Measurements from ENCODE around the gene ALG2. TPM values are rescaled to one million over a fixed set of nuclear protein-coding genes. Genes with fewer than 3 reads are reported as not detected.
A peak's percentile ranks its signal among the peaks of the same experiment; 100 is the strongest.

ALG2 gene
- total and polyA plus RNA-seq, 2 of the 4 experiments (the other 2 are of a cell fraction), result 36.4 to 38.4 TPM

DNA sequence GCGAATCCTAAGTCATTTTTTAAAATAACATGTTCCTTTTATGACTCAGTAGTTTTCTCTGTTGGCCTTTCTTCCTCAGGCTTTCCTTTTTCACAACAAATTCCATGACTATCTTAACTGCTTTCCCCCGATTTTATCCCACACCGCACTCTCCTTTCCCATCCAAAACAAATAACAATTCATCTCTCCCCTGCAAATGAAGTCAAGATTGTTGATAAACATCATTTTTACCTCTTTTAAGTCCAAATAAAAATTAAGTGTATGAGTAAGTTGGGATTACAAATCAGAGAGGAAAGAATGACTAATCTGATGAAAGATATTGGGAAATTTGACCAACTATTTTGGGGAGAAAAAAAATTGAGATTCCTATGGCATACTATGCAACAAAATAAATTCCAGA lies 47.7 kb upstream of the ALG2 start:
- intact Hi-C loops (cut with micrococcal nuclease), result loop anchor here (5.0 to 10.0 kb wide), 5 partner anchors 85 to 1325 kb away; partner anchors contain the start of gene STX17
- H3K4ac ChIP-seq (ENCODE audit: low read depth, low read length), result no peak overlapping the region
- no peak overlapping the region for H4K5ac ChIP-seq (ENCODE audit: low read depth, low read length)
- no TSS peak for BruUV-seq (replicated peaks)
- H3K27ac ChIP-seq (ENCODE audit: insufficient read depth, low read length), result no peak overlapping the region
- H3K36me3 ChIP-seq (ENCODE audit: control insufficient read depth, insufficient read depth, low read length), result no peaks in the 10 kb centered on the region
- no peak overlapping the region for H3K56ac ChIP-seq (ENCODE audit: extremely low read depth, insufficient read depth, low read length)
- H2BK20ac ChIP-seq (ENCODE audit: low read depth, low read length), result no peak overlapping the region
- peaks cover 2% of the 10 kb centered on the region; the same call in 1 of the 2 replicates for H3K9me1 ChIP-seq (ENCODE audit: insufficient read depth, low read length)
- no peak overlapping the region for H3K9ac ChIP-seq (ENCODE audit: low read depth, low read length)
- no peaks in the 10 kb centered on the region for H3K27me3 ChIP-seq (ENCODE audit: control insufficient read depth, insufficient read depth, low read length)
- no peak overlapping the region for H2BK120ac ChIP-seq (ENCODE audit: low read depth, low read length)
- H2BK5ac ChIP-seq (ENCODE audit: low read depth, low read length, poor library complexity, severe bottlenecking), result no peak overlapping the region
- in situ Hi-C loops (cut with MboI; ENCODE audit: low sequenced_read_pairs), result loop anchor here (25.0 kb wide), 3 partner anchors 543 to 943 kb away; partner anchors contain the start of gene NR4A3
- TF ChIP-seq BHLHE40 (IDR thresholded peaks at IDR 0.05; ENCODE audit: low read depth, low read length), result no peak
- no peak for TF ChIP-seq MAFK (IDR thresholded peaks at IDR 0.05; ENCODE audit: low read depth, low read length)
- TF ChIP-seq MAZ (IDR thresholded peaks at IDR 0.05; ENCODE audit: borderline replicate concordance, low read depth, low read length), result no peak
- TF ChIP-seq RCOR1 (IDR thresholded peaks at IDR 0.05; ENCODE audit: insufficient replicate concordance, low read length), result no peak
- no peak for TF ChIP-seq MXI1 (IDR thresholded peaks at IDR 0.05; ENCODE audit: borderline replicate concordance, low read depth, low read length)
- TF ChIP-seq FOS (IDR thresholded peaks at IDR 0.05; ENCODE audit: low read depth, low read length), result peak; percentile 51; the same call in 1 of the 2 replicates
- TF ChIP-seq RFX5 (IDR thresholded peaks at IDR 0.05; ENCODE audit: low read depth, low read length), result no peak
- no peak for TF ChIP-seq NFE2L2 (IDR thresholded peaks at IDR 0.05; ENCODE audit: low read depth, low read length)
- no peak for TF ChIP-seq USF2 (IDR thresholded peaks at IDR 0.05; ENCODE audit: low read depth, low read length)
- TF ChIP-seq, protein P1, sequence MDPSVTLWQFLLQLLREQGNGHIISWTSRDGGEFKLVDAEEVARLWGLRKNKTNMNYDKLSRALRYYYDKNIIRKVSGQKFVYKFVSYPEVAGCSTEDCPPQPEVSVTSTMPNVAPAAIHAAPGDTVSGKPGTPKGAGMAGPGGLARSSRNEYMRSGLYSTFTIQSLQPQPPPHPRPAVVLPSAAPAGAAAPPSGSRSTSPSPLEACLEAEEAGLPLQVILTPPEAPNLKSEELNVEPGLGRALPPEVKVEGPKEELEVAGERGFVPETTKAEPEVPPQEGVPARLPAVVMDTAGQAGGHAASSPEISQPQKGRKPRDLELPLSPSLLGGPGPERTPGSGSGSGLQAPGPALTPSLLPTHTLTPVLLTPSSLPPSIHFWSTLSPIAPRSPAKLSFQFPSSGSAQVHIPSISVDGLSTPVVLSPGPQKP (IDR thresholded peaks at IDR 0.05; ENCODE audit: borderline replicate concordance, low read depth, low read length), result no peak
- no peak for TF ChIP-seq RAD21 (IDR thresholded peaks at IDR 0.05; ENCODE audit: low read length)
- TF ChIP-seq CTCF (conservative IDR thresholded peaks at IDR 0.05; ENCODE audit: low read depth, low read length), result no peak
- TF ChIP-seq SMC3 (IDR thresholded peaks at IDR 0.05; ENCODE audit: low read depth, low read length), result no peak; the same call in 1 of the 2 replicates
- TF ChIP-seq CHD1 (IDR thresholded peaks at IDR 0.05; ENCODE audit: low read depth, low read length), result no peak
- peak; percentile 81; the same call in 1 of the 2 replicates for TF ChIP-seq CEBPB (IDR thresholded peaks at IDR 0.05; ENCODE audit: low read depth, low read length)
- TF ChIP-seq POLR2A (IDR thresholded peaks at IDR 0.05; ENCODE audit: low read depth, low read length), result no peak
- DNase-seq (peak; percentile 85), ATAC-seq (ENCODE audit: low read depth) (peak; percentile 73)
- WGBS, 2 experiments (ENCODE audit: extremely low coverage in 2 of 2, insufficient read length in 1 of 2), result 13% methylated on average over 1 of the region's 3 CpGs; no CpG with 5 or more reads in 1 of the 2 experiments
- dilution Hi-C loops (cut with HindIII; ENCODE audit: low sequenced_read_pairs, unreplicated experiment), result no loop called here
- no peaks in the 10 kb centered on the region for H3K9me3 ChIP-seq (ENCODE audit: control insufficient read depth, insufficient read depth, low read length)
- H2AK5ac ChIP-seq (ENCODE audit: low read depth, low read length), result no peak overlapping the region
- no peak overlapping the region for H4K91ac ChIP-seq (ENCODE audit: insufficient read depth, low read depth, low read length)
- no peak overlapping the region for H2AFZ ChIP-seq (replicated peaks; ENCODE audit: low read length, poor library complexity)
- no peak overlapping the region for H3K4me3 ChIP-seq (ENCODE audit: insufficient read depth, low read depth, low read length)
- ChIA-PET CTCF (no interaction called here), POLR2A (ENCODE audit: unreplicated experiment) (no interaction called here)
- H3K18ac ChIP-seq (ENCODE audit: low read depth, low read length), result no peak overlapping the region
- no peak overlapping the region for H2AK9ac ChIP-seq (replicated peaks; ENCODE audit: low read depth, low read length, poor library complexity)
- peaks cover 2% of the 10 kb centered on the region; the same call in 1 of the 2 replicates for H3K4me1 ChIP-seq (ENCODE audit: control insufficient read depth, insufficient read depth, low read length)
- no peaks in the 10 kb centered on the region for H3K79me1 ChIP-seq (ENCODE audit: low read depth in 1 of 2, low read length in 2 of 2)
- H3K23ac ChIP-seq (ENCODE audit: low read depth, low read length), result no peak overlapping the region
- no peak overlapping the region for H3K14ac ChIP-seq (replicated peaks; ENCODE audit: low read depth, low read length)
- no peak overlapping the region for H3K4me2 ChIP-seq (ENCODE audit: low read depth, low read length)
- H2BK15ac ChIP-seq (ENCODE audit: low read depth, low read length), result no peak overlapping the region
- no peaks in the 10 kb centered on the region for H4K20me1 ChIP-seq (ENCODE audit: insufficient read depth, low read length)
- no peak overlapping the region for H4K8ac ChIP-seq (ENCODE audit: low read depth in 2 of 2, low read length in 2 of 2)
